Thoracic aorta (tissue), 2 donors: ENCODE results near the gene TVP23C. TPM values are rescaled to one million over a fixed set of nuclear protein-coding genes. Genes with fewer than 3 reads are reported as not detected.
"Not testable (repeated sequence)": the region's sequence is repeated elsewhere in the genome, so short reads cannot be mapped to it uniquely, and the experiment has no call there.

Experiments used
- ATAC-seq: fragments of 150-250 bp; one replicate; pipeline ENCODE4 v1.8.0; 2017; ENCODE audit warnings: low read depth; ENCODE audit not compliant: insufficient number of reproducible peaks, low FRiP score
- DNase-seq: peaks from one replicate; pipeline ENCODE4 v3.0.0-alpha.2; 2020; ENCODE audit warnings: low spot score
- H3K27ac ChIP-seq, 2 donors: fragments of 200-600 bp; sonication (generic); 1 replicate in 1 of 2; 2 replicates in 1 of 2; pipeline ENCODE4 v1.5.1; 2016; ENCODE audit warnings: mild to moderate bottlenecking in 2 of 2, moderate library complexity in 2 of 2
- H3K27me3 ChIP-seq: fragments of 200-600 bp; sonication (generic); replicated peaks from 2 replicates; pipeline ENCODE4 v1.6.0; 2016; ENCODE audit warnings: mild to moderate bottlenecking; ENCODE audit not compliant: insufficient read depth
- H3K36me3 ChIP-seq: fragments of 200-600 bp; sonication (generic); one replicate; pipeline ENCODE4 v1.5.1; 2016
- H3K4me1 ChIP-seq, 2 donors: fragments of 200-600 bp; sonication (generic); 1 replicate in 1 of 2; 2 replicates in 1 of 2; pipeline versions ENCODE4 v1.5.1 to v1.6.0; 2016; ENCODE audit warnings: low read depth in 2 of 2, mild to moderate bottlenecking in 1 of 2; ENCODE audit not compliant: control insufficient read depth in 1 of 2
- H3K4me3 ChIP-seq: fragments of 200-600 bp; sonication (generic); 2 replicates; pipeline ENCODE4 v1.5.1; 2016; ENCODE audit warnings: mild to moderate bottlenecking
- H3K9me3 ChIP-seq: fragments of 200-600 bp; sonication (generic); 2 replicates; pipeline ENCODE4 v1.5.1; 2016
- total RNA-seq, 2 donors: library from RNA; depleted of rRNA; stranded (reverse); fragments of >200 nt; gene quantifications; one replicate each; pipeline versions ENCODE4 v1.1.0 to v1.2.3, GENCODE V29; 2016

TVP23C gene
- total RNA-seq, 2 donors from 2014 or later = 27.1 to 52.5 TPM

GRCh38 chr17:15561439-15561838 is 1.8 kb downstream of the TVP23C start:
- not testable (repeated sequence) for ATAC-seq, DNase-seq, H3K9me3 ChIP-seq, H3K27ac ChIP-seq, H3K27me3 ChIP-seq, H3K4me3 ChIP-seq, H3K36me3 ChIP-seq, H3K4me1 ChIP-seq

- H3K36me3 ChIP-seq, H3K27ac ChIP-seq, ATAC-seq, H3K4me1 ChIP-seq, DNase-seq, H3K9me3 ChIP-seq, H3K4me3 ChIP-seq, H3K27me3 ChIP-seq: not testable (repeated sequence)
Measured at GRCh38 chr17:15558403-15559105, 4.7 kb downstream of the TVP23C start.

GRCh38 chr17:15557334-15557832 is 5.9 kb downstream of the TVP23C start:
- H3K4me1 ChIP-seq, H3K27me3 ChIP-seq, H3K4me3 ChIP-seq, H3K9me3 ChIP-seq, ATAC-seq, H3K27ac ChIP-seq, DNase-seq, H3K36me3 ChIP-seq: not testable (repeated sequence)

GRCh38 chr17:15552932-15553331 is 10.4 kb downstream of the TVP23C start:
- not testable (repeated sequence) for H3K4me3 ChIP-seq, H3K27me3 ChIP-seq, ATAC-seq, H3K9me3 ChIP-seq, H3K36me3 ChIP-seq, H3K4me1 ChIP-seq, H3K27ac ChIP-seq, DNase-seq

- H3K4me1 ChIP-seq, ATAC-seq, H3K27ac ChIP-seq, DNase-seq, H3K9me3 ChIP-seq, H3K27me3 ChIP-seq, H3K4me3 ChIP-seq, H3K36me3 ChIP-seq: not testable (repeated sequence)
Measured at GRCh38 chr17:15549552-15549951, 13.7 kb downstream of the TVP23C start.

DNA sequence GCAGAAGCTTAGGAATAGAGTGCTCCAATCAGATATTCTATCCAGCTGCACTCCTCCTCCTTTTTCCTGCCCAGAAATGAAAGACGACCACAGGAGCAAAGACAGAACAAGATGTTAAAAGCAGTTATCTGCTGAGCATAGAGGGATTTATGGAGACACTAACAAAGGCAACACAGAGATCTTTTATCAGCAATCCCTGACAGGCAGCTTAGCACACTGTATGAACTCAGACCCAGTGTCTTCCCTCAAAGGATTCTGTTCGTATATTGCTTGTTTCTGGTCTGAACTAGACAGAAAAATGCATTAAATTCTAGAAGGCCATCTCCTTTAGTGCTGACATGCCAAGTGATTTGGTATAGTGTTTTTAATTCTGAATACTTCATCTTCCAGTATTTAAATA is 16.7 kb downstream of the TVP23C start:
- ATAC-seq, H3K27ac ChIP-seq: not testable (repeated sequence)

GRCh38 chr17:15540371-15541219 is 22.7 kb downstream of the TVP23C start:
- not testable (repeated sequence) for H3K27me3 ChIP-seq, DNase-seq, ATAC-seq, H3K36me3 ChIP-seq, H3K4me3 ChIP-seq, H3K9me3 ChIP-seq, H3K27ac ChIP-seq, H3K4me1 ChIP-seq

More for the DNA sequence above, 16.7 kb downstream of the TVP23C start:
- DNase-seq, H3K4me3 ChIP-seq, H3K36me3 ChIP-seq, H3K4me1 ChIP-seq, H3K27me3 ChIP-seq, H3K9me3 ChIP-seq: not testable (repeated sequence)

DNA sequence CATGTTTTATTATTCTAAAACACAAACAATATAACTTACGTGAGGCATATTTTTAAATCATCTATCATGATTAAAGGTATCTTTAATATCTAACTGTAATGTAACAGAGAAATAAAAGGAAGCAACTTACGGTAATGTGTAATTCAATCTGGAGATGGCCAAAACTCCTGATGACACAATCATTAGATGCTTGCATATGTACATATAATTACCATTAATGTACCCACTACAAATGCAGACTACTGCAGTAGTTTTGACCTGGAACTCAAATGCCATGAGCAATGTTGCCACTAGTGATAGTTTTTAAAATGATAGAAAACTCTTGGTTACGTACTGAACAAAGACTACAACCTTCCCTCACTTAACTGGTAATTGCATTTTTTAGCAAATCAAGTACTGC is 30.2 kb downstream of the TVP23C start:
- H3K4me3 ChIP-seq, H3K9me3 ChIP-seq, H3K4me1 ChIP-seq, H3K27ac ChIP-seq, H3K36me3 ChIP-seq, ATAC-seq, H3K27me3 ChIP-seq, DNase-seq: not testable (repeated sequence)
